Immature natural killer cell (primary cell): ENCODE results near the gene MAP3K2. TPM values are rescaled to one million over a fixed set of nuclear protein-coding genes. Genes with fewer than 3 reads are reported as not detected.

Experiments
- DNase-seq, 3 donors: peaks; one replicate each; pipeline ENCODE4 v3.0.0; 2022; ENCODE audit warnings: mixed read lengths in 1 of 3
- H3K27ac Mint-ChIP-seq, 6 donors: one replicate each; pipeline ENCODE4 v1.8.0; 2020; ENCODE audit warnings: mixed read lengths in 6 of 6, mild to moderate bottlenecking in 5 of 6, inconsistent platforms in 4 of 6, moderate library complexity in 3 of 6
- H3K27me3 Mint-ChIP-seq, 3 donors: one replicate each; pipeline ENCODE4 v1.8.0; 2020 to 2021; ENCODE audit warnings: low read depth in 3 of 3, mild to moderate bottlenecking in 3 of 3, mixed read lengths in 3 of 3, moderate library complexity in 3 of 3, inconsistent platforms in 1 of 3
- H3K36me3 Mint-ChIP-seq, 3 donors: one replicate each; pipeline ENCODE4 v1.8.0; 2020; ENCODE audit warnings: mixed read lengths in 3 of 3, inconsistent platforms in 2 of 3, mild to moderate bottlenecking in 2 of 3
- H3K4me1 Mint-ChIP-seq, 2 donors: one replicate each; pipeline ENCODE4 v1.8.0; 2020; ENCODE audit warnings: inconsistent platforms in 2 of 2, mild to moderate bottlenecking in 2 of 2, mixed read lengths in 2 of 2, moderate library complexity in 1 of 2
- H3K4me3 Mint-ChIP-seq, 5 donors: one replicate each; pipeline ENCODE4 v1.8.0; 2020; ENCODE audit warnings: mild to moderate bottlenecking in 5 of 5, mixed read lengths in 5 of 5, inconsistent platforms in 3 of 5, moderate library complexity in 3 of 5
- H3K9me3 Mint-ChIP-seq, 6 donors: one replicate each; pipeline ENCODE4 v1.8.0; 2020; ENCODE audit warnings: mild to moderate bottlenecking in 6 of 6, mixed read lengths in 6 of 6, inconsistent platforms in 4 of 6, moderate library complexity in 3 of 6
- polyA plus RNA-seq, 3 donors: library from polyadenylated mRNA; unstranded; fragments of 300-500 nt; fragmentation: Illumina TruSeq; gene quantifications; one replicate each; pipeline ENCODE4 v1.2.3, GENCODE V29; 2021

MAP3K2 gene
- 10 to 100 TPM; 37.4 to 55.9 (median 41.4) TPM for polyA plus RNA-seq

DNA sequence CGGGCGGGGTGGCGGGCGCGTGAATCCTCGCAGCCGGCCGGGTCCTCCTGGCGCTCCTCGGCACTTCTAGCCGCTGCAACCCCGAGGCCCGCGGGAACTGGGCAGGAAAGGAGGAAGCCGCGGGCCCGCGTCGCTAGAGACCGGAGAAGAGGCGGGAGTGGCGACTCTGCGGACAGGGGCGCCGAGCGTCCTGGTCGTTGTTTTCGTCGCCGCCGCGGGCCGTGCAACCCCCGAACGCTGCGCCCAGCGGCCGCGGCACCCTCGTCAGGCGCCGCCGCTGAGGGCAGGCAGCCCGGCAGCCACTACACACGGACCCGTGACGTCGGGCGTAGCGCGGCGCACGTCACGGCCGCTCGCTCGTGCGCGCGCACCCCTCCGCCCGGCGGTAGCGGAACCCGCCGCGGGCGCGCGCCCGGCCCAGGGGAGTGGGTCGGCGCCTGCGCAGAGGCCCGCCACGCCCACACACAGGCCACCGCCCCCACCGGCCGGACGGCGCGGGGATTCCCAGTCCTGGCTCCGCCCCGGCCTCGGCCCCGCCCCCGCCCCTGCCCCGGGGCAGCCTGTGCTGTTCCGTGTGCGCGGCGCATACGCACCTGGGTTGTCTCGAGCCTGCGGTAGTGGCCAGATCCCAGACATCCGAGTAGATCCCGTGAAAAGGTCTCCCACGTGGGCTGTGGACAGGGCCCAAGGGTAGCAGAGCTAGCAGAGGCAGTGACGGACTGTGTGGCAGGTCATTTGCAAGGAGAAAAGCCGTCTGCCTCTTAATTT lies at the start of gene MAP3K2:
TSS of gene MAP3K2 (minus strand) at position 321 of the 768 bp plus-strand sequence. CDS start 44,846 bp downstream, outside the sequence.
- Mint-ChIP-seq H3K4me1 (peaks cover 42 to 44% of the 10 kb centered on the region in 2 donors), H3K36me3 (no peaks in the 10 kb centered on the region), H3K9me3 (no peaks in the 10 kb centered on the region), H3K4me3 (peak within 1 kb of the TSS; percentile 88 to 97 (median 92)), H3K27me3 (peaks cover 18 to 31% (median 21%) of the 10 kb centered on the region in 3 donors), H3K27ac (peak within 1 kb of the TSS; percentile 91 to 99 (median 98))
- DNase-seq = peak; percentile 90 to 95 (median 94)

DNA sequence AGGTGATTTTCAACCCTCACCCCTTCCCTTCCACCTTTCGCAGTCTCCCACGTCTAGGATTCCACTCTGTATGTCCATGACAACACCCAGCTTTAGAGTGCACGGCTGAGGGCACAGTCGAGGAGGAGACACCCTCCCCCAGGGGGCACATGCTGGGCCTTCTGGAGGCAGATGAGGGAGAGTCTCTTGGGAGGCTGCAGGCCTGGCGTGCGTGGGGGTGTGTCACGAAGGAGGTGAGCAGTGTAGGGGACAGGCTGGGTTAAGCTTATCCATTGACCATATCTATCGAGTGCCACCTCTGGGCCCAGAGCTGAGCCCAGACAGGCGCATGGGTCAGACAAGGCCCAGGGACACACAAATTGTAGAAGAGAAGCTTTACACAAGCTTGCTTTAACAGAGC lies 49.3 kb upstream of the MAP3K2 start:
- H3K9me3 Mint-ChIP-seq = peaks cover 0 to 6% (median 0%) of the 10 kb centered on the region in 6 donors
- DNase-seq = no peak
- H3K36me3 Mint-ChIP-seq = peaks cover 0 to 6% (median 3%) of the 10 kb centered on the region in 3 donors
- H3K4me1 Mint-ChIP-seq = no peaks in the 10 kb centered on the region
- H3K4me3 Mint-ChIP-seq = no peak overlapping the region
- H3K27me3 Mint-ChIP-seq = peaks cover 0 to 2% (median 0%) of the 10 kb centered on the region in 3 donors
- H3K27ac Mint-ChIP-seq = no peak overlapping the region

DNA sequence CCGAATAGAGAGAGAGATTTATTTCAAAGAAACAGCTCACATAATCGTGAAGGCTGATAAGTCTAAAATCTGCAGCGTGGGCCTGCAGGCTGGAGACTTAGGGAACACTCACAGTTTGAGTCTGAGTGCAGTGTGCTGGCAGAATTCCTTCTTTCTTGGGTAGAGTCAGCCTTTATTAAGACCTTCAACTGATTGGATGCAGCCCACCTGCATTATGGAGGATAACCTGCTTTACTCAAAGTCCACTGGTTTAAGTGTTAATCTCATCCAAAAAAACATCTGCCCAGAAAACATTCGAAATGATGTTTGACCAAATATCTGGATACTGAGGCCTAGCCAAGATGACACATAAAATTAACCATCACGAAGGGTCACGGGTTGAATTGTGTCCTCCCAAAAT lies 46.7 kb upstream of the MAP3K2 start:
- Mint-ChIP-seq H3K4me1 (no peaks in the 10 kb centered on the region), H3K27me3 (peaks cover 0 to 2% (median 0%) of the 10 kb centered on the region in 3 donors), H3K27ac (no peak overlapping the region), H3K36me3 (peaks cover 0 to 10% (median 2%) of the 10 kb centered on the region in 3 donors), H3K9me3 (no peaks in the 10 kb centered on the region), H3K4me3 (no peak overlapping the region)
- DNase-seq = no peak

DNA sequence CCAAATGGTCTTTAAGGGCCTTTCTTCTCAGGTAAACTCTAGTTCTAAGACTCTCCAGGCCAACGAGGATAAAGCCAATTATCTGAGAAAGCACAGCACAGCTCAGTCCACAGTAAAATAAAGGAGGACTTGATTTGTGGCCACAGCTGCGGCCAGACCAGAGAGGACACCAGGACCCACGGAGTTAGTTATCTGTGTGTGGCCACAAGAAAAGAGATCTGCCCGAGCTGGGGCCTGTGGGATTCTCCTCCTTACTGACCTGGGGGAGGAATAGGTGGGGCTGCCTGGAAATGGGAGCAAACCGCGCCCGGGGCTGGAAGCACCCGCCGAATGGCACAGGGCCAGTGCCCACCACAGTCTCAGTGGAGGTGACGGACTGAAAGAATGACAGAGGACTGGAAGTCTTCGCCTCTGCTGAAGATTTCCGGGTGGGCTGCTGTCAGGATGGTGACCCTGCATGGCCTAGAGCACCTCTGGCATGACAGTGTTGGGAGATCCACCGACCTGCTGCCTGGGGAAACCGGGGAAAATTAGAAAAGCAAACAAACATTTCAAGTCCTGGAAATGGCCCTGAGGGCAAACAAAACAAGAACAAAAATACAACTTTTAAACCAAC lies 43.7 kb upstream of the MAP3K2 start:
- Mint-ChIP-seq H3K4me3 (no peak overlapping the region), H3K9me3 (no peaks in the 10 kb centered on the region), H3K36me3 (peaks cover 0 to 11% (median 5%) of the 10 kb centered on the region in 3 donors), H3K27me3 (peaks cover 0 to 2% (median 0%) of the 10 kb centered on the region in 3 donors), H3K4me1 (no peaks in the 10 kb centered on the region), H3K27ac (peak overlapping the region in 1 of 6 donors; percentile 6)
- no peak for DNase-seq

GRCh38 chr2:127429844-127430425 lies 42.2 kb upstream of the MAP3K2 start:
- no peaks in the 10 kb centered on the region for H3K9me3 Mint-ChIP-seq
- H3K4me1 Mint-ChIP-seq = no peaks in the 10 kb centered on the region
- H3K4me3 Mint-ChIP-seq = no peak overlapping the region
- peaks cover 0 to 11% (median 5%) of the 10 kb centered on the region in 3 donors for H3K36me3 Mint-ChIP-seq
- peaks cover 0 to 3% (median 2%) of the 10 kb centered on the region in 3 donors for H3K27me3 Mint-ChIP-seq
- H3K27ac Mint-ChIP-seq = no peak overlapping the region
- no peak for DNase-seq

- no peak for DNase-seq
- H3K4me1 Mint-ChIP-seq = no peaks in the 10 kb centered on the region
- H3K9me3 Mint-ChIP-seq = no peaks in the 10 kb centered on the region
- peaks cover 0 to 11% (median 5%) of the 10 kb centered on the region in 3 donors for H3K36me3 Mint-ChIP-seq
- H3K27ac Mint-ChIP-seq = no peak overlapping the region
- H3K4me3 Mint-ChIP-seq = no peak overlapping the region
- H3K27me3 Mint-ChIP-seq = peaks cover 0 to 3% (median 2%) of the 10 kb centered on the region in 3 donors
Observed at GRCh38 chr2:127429291-127429690, 41.5 kb upstream of the MAP3K2 start.

GRCh38 chr2:127428815-127429109 lies 41.0 kb upstream of the MAP3K2 start:
- Mint-ChIP-seq H3K27me3 (peaks cover 0 to 7% (median 5%) of the 10 kb centered on the region in 3 donors), H3K36me3 (peaks cover 0 to 11% (median 5%) of the 10 kb centered on the region in 3 donors), H3K9me3 (peaks cover 0 to 1% (median 0%) of the 10 kb centered on the region in 6 donors), H3K27ac (no peak overlapping the region), H3K4me1 (peaks cover 3 to 5% of the 10 kb centered on the region in 2 donors), H3K4me3 (no peak overlapping the region)
- DNase-seq = no peak

- Mint-ChIP-seq H3K27me3 (peaks cover 2 to 10% (median 6%) of the 10 kb centered on the region in 3 donors), H3K4me1 (peaks cover 5 to 8% of the 10 kb centered on the region in 2 donors), H3K27ac (no peak overlapping the region), H3K9me3 (peaks cover 0 to 1% (median 0%) of the 10 kb centered on the region in 6 donors), H3K36me3 (peaks cover 0 to 11% (median 5%) of the 10 kb centered on the region in 3 donors), H3K4me3 (no peak overlapping the region)
- no peak for DNase-seq
Observed at GRCh38 chr2:127428057-127428814, 40.5 kb upstream of the MAP3K2 start.

GRCh38 chr2:127427376-127428056 lies 39.7 kb upstream of the MAP3K2 start:
- no peak for DNase-seq
- peaks cover 5 to 8% of the 10 kb centered on the region in 2 donors for H3K4me1 Mint-ChIP-seq
- H3K36me3 Mint-ChIP-seq = peaks cover 0 to 11% (median 5%) of the 10 kb centered on the region in 3 donors
- peaks cover 2 to 10% (median 6%) of the 10 kb centered on the region in 3 donors for H3K27me3 Mint-ChIP-seq
- H3K4me3 Mint-ChIP-seq = no peak overlapping the region
- no peak overlapping the region for H3K27ac Mint-ChIP-seq
- peaks cover 0 to 1% (median 0%) of the 10 kb centered on the region in 6 donors for H3K9me3 Mint-ChIP-seq

DNA sequence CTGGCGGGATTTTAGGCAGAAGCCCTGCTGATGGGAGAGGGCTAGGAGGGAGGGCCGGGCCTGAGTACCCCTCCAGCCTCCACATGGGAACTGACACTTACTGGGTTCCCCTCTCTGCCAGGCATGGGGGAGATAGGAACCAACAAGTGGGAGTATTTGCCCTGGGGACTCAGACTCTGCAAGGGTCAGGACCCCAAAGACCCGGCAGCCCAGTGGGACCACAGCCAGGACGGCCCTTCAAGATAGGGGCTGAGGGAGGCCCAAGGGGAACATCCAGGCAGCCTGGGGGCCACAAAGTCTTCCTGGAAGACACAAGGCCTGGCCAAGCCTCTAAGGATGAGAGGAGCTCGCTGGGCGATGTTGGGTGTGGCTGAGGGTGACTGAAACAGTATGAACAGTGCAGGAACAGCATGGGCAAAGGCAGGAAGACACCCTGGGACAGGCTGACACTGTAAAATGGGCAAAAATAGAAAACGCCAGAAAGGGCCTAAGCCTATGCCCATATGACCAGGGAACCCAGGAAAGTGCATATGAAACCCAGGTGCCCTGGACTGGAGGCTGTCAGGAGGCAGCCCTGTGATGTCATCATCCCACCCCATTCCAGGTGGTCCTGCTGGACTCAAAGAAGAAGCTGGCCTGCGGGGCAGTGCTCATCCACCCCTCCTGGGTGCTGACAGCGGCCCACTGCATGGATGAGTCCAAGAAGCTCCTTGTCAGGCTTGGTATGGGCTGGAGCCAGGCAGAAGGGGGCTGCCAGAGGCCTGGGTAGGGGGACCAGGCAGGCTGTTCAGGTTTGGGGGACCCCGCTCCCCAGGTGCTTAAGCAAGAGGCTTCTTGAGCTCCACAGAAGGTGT lies 39.0 kb upstream of the MAP3K2 start:
- DNase-seq = no peak
- peaks cover 0 to 5% (median 4%) of the 10 kb centered on the region in 3 donors for H3K36me3 Mint-ChIP-seq
- H3K9me3 Mint-ChIP-seq = peaks cover 0 to 1% (median 0%) of the 10 kb centered on the region in 6 donors
- H3K4me3 Mint-ChIP-seq = no peak overlapping the region
- H3K27ac Mint-ChIP-seq = no peak overlapping the region
- peaks cover 5 to 8% of the 10 kb centered on the region in 2 donors for H3K4me1 Mint-ChIP-seq
- H3K27me3 Mint-ChIP-seq = peaks cover 7 to 10% (median 9%) of the 10 kb centered on the region in 3 donors

- H3K27ac Mint-ChIP-seq = no peak overlapping the region
- H3K9me3 Mint-ChIP-seq = peaks cover 0 to 1% (median 0%) of the 10 kb centered on the region in 6 donors
- DNase-seq = no peak
- H3K4me3 Mint-ChIP-seq = no peak overlapping the region
- H3K4me1 Mint-ChIP-seq = peaks cover 5 to 8% of the 10 kb centered on the region in 2 donors
- peaks cover 11 to 14% (median 11%) of the 10 kb centered on the region in 3 donors for H3K27me3 Mint-ChIP-seq
- peaks cover 0 to 5% (median 4%) of the 10 kb centered on the region in 3 donors for H3K36me3 Mint-ChIP-seq
Observed at GRCh38 chr2:127425540-127426490, 38.0 kb upstream of the MAP3K2 start.
